ENCODE data around the gene RPL10A.
"Not testable (repeated sequence)": the region's sequence is repeated elsewhere in the genome, so short reads cannot be mapped to it uniquely, and the experiment has no call there.

Gene RPL10A

GRCh38 chr6:35468181-35468979, at the start of gene RPL10A:
Gene RPL10A (plus strand): TSS chr6:35468401. CDS start chr6:35468435, 34 bp downstream.
- peaks cover 39% of the 10 kb centered on the region for H3K36me3 ChIP-seq (ENCODE audit: insufficient read depth, low read length)
- peak within 1 kb of the TSS; percentile 88 for H3K9ac ChIP-seq (ENCODE audit: low read depth, low read length)
- H3K9me3 ChIP-seq (ENCODE audit: control insufficient read depth, insufficient read depth, low read length) = no peaks in the 10 kb centered on the region
- H3K4me1 ChIP-seq (ENCODE audit: insufficient read depth, low read length) = peaks cover 15% of the 10 kb centered on the region

- H3K9ac ChIP-seq (ENCODE audit: low read depth, low read length) = no peak overlapping the region
- H3K4me1 ChIP-seq (ENCODE audit: insufficient read depth, low read length) = peaks cover 10% of the 10 kb centered on the region
- no peaks in the 10 kb centered on the region for H3K9me3 ChIP-seq (ENCODE audit: control insufficient read depth, insufficient read depth, low read length)
- H3K36me3 ChIP-seq (ENCODE audit: insufficient read depth, low read length) = no peaks in the 10 kb centered on the region
These were observed 48.8 kb upstream of the RPL10A start for GRCh38 chr6:35419417-35419816.

GRCh38 chr6:35419961-35420360, 48.2 kb upstream of the RPL10A start:
- Histone ChIP-seq H3K4me1 (ENCODE audit: insufficient read depth, low read length) (peaks cover 10% of the 10 kb centered on the region), H3K9me3 (ENCODE audit: control insufficient read depth, insufficient read depth, low read length) (no peaks in the 10 kb centered on the region), H3K9ac (ENCODE audit: low read depth, low read length) (no peak overlapping the region), H3K36me3 (ENCODE audit: insufficient read depth, low read length) (no peaks in the 10 kb centered on the region)

GRCh38 chr6:35425284-35425683, 42.9 kb upstream of the RPL10A start:
- H3K9ac ChIP-seq (ENCODE audit: low read depth, low read length) = no peak overlapping the region
- peaks cover 13% of the 10 kb centered on the region; the same call in 1 of the 2 replicates for H3K4me1 ChIP-seq (ENCODE audit: insufficient read depth, low read length)
- no peaks in the 10 kb centered on the region for H3K36me3 ChIP-seq (ENCODE audit: insufficient read depth, low read length)
- peaks cover 12% of the 10 kb centered on the region for H3K9me3 ChIP-seq (ENCODE audit: control insufficient read depth, insufficient read depth, low read length)

- Histone ChIP-seq H3K9me3 (ENCODE audit: control insufficient read depth, insufficient read depth, low read length) (peaks cover 12% of the 10 kb centered on the region), H3K4me1 (ENCODE audit: insufficient read depth, low read length) (peaks cover 13% of the 10 kb centered on the region; the same call in 1 of the 2 replicates), H3K36me3 (ENCODE audit: insufficient read depth, low read length) (no peaks in the 10 kb centered on the region), H3K9ac (ENCODE audit: low read depth, low read length) (no peak overlapping the region)
These were observed 42.1 kb upstream of the RPL10A start for GRCh38 chr6:35426074-35426473.

- H3K9me3 ChIP-seq (ENCODE audit: control insufficient read depth, insufficient read depth, low read length) = peaks cover 12% of the 10 kb centered on the region
- no peak overlapping the region for H3K9ac ChIP-seq (ENCODE audit: low read depth, low read length)
- H3K36me3 ChIP-seq (ENCODE audit: insufficient read depth, low read length) = no peaks in the 10 kb centered on the region
- H3K4me1 ChIP-seq (ENCODE audit: insufficient read depth, low read length) = peaks cover 13% of the 10 kb centered on the region; the same call in 1 of the 2 replicates
These were observed 40.8 kb upstream of the RPL10A start for GRCh38 chr6:35427435-35427834.

- H3K9ac ChIP-seq (ENCODE audit: low read depth, low read length) = no peak overlapping the region
- H3K4me1 ChIP-seq (ENCODE audit: insufficient read depth, low read length) = peaks cover 13% of the 10 kb centered on the region; the same call in 1 of the 2 replicates
- peaks cover 12% of the 10 kb centered on the region for H3K9me3 ChIP-seq (ENCODE audit: control insufficient read depth, insufficient read depth, low read length)
- no peaks in the 10 kb centered on the region for H3K36me3 ChIP-seq (ENCODE audit: insufficient read depth, low read length)
These were observed 40.3 kb upstream of the RPL10A start for GRCh38 chr6:35427851-35428321.

GRCh38 chr6:35428421-35429149, 39.6 kb upstream of the RPL10A start:
- no peak overlapping the region for H3K9ac ChIP-seq (ENCODE audit: low read depth, low read length)
- peaks cover 13% of the 10 kb centered on the region; the same call in 1 of the 2 replicates for H3K4me1 ChIP-seq (ENCODE audit: insufficient read depth, low read length)

GRCh38 chr6:35429463-35429862, 38.7 kb upstream of the RPL10A start:
- Histone ChIP-seq H3K9ac (ENCODE audit: low read depth, low read length) (no peak overlapping the region), H3K4me1 (ENCODE audit: insufficient read depth, low read length) (peaks cover 13% of the 10 kb centered on the region; the same call in 1 of the 2 replicates), H3K36me3 (ENCODE audit: insufficient read depth, low read length) (no peaks in the 10 kb centered on the region), H3K9me3 (ENCODE audit: control insufficient read depth, insufficient read depth, low read length) (peaks cover 12% of the 10 kb centered on the region)

More at GRCh38 chr6:35428421-35429149, 39.6 kb upstream of the RPL10A start:
- Histone ChIP-seq H3K9me3 (ENCODE audit: control insufficient read depth, insufficient read depth, low read length) (peaks cover 12% of the 10 kb centered on the region), H3K36me3 (ENCODE audit: insufficient read depth, low read length) (no peaks in the 10 kb centered on the region)

GRCh38 chr6:35432291-35432690, 35.9 kb upstream of the RPL10A start:
- Histone ChIP-seq H3K4me1 (ENCODE audit: insufficient read depth, low read length) (no peaks in the 10 kb centered on the region; the same call in 1 of the 2 replicates), H3K36me3 (ENCODE audit: insufficient read depth, low read length) (no peaks in the 10 kb centered on the region), H3K9me3 (ENCODE audit: control insufficient read depth, insufficient read depth, low read length) (peaks cover 12% of the 10 kb centered on the region), H3K9ac (ENCODE audit: low read depth, low read length) (no peak overlapping the region)

GRCh38 chr6:35432702-35433101, 35.5 kb upstream of the RPL10A start:
- peaks cover 12% of the 10 kb centered on the region for H3K9me3 ChIP-seq (ENCODE audit: control insufficient read depth, insufficient read depth, low read length)
- not testable (repeated sequence) for H3K4me1 ChIP-seq (ENCODE audit: insufficient read depth, low read length); H3K36me3 ChIP-seq (ENCODE audit: insufficient read depth, low read length); H3K9ac ChIP-seq (ENCODE audit: low read depth, low read length)

- Histone ChIP-seq H3K9me3 (ENCODE audit: control insufficient read depth, insufficient read depth, low read length) (no peaks in the 10 kb centered on the region), H3K4me1 (ENCODE audit: insufficient read depth, low read length) (no peaks in the 10 kb centered on the region; the same call in 1 of the 2 replicates), H3K36me3 (ENCODE audit: insufficient read depth, low read length) (no peaks in the 10 kb centered on the region), H3K9ac (ENCODE audit: low read depth, low read length) (no peak overlapping the region)
These were observed 32.9 kb upstream of the RPL10A start for GRCh38 chr6:35435074-35435837.

GRCh38 chr6:35436071-35436857, 31.9 kb upstream of the RPL10A start:
- no peaks in the 10 kb centered on the region for H3K36me3 ChIP-seq (ENCODE audit: insufficient read depth, low read length)
- H3K4me1 ChIP-seq (ENCODE audit: insufficient read depth, low read length) = no peaks in the 10 kb centered on the region; the same call in 1 of the 2 replicates
- H3K9me3 ChIP-seq (ENCODE audit: control insufficient read depth, insufficient read depth, low read length) = no peaks in the 10 kb centered on the region
- H3K9ac ChIP-seq (ENCODE audit: low read depth, low read length) = no peak overlapping the region

Measured in ES-I3 (cell line).